HepG2 (cell line): ENCODE data around the gene SNURF. TPM values are rescaled to one million over a fixed set of nuclear protein-coding genes. Genes with fewer than 3 reads are reported as not detected.

ENCODE experiments used
- CHD4 ChIP-seq: fragments of 200-600 bp; sonication (generic); IDR thresholded peaks from 2 replicates; pipeline ENCODE4 v1.7.0; 2017; ENCODE audit warnings: mild to moderate bottlenecking, low read length, borderline replicate concordance
- HES4 ChIP-seq: sonication (generic); formaldehyde crosslinking; IDR thresholded peaks from 2 replicates; pipeline ENCODE4 v1.9.0; 2021; ENCODE audit warnings: mild to moderate bottlenecking, missing genetic modification reagents, borderline replicate concordance
- HNF4G ChIP-seq, 2 experiments: sonication (generic) in 1 of 2; formaldehyde crosslinking in 1 of 2; IDR thresholded peaks; 2 replicates each; pipeline versions ENCODE4 v1.4.0 to v1.6.1; 2011 to 2020; ENCODE audit warnings: borderline replicate concordance in 2 of 2, low read depth in 2 of 2, mild to moderate bottlenecking in 2 of 2, low read length in 1 of 2, missing genetic modification reagents in 1 of 2, moderate library complexity in 1 of 2
- HNRNPUL1 ChIP-seq: fragments of 200-400 bp; formaldehyde crosslinking; IDR thresholded peaks from 2 replicates; pipeline ENCODE4 v1.6.1; 2017; ENCODE audit warnings: low read depth, mild to moderate bottlenecking, low read length, moderate library complexity
- HOXA3 ChIP-seq: sonication (generic); formaldehyde crosslinking; IDR thresholded peaks from 2 replicates; pipeline ENCODE4 v1.5.0; 2020; ENCODE audit warnings: missing genetic modification reagents
- KAT8 ChIP-seq: IDR thresholded peaks from 2 replicates; pipeline ENCODE4 v1.6.1; 2016; ENCODE audit warnings: missing genetic modification reagents, missing compliant biosample characterization
- NFE2L1 ChIP-seq: sonication (generic); formaldehyde crosslinking; IDR thresholded peaks from 2 replicates; pipeline ENCODE4 v1.4.0; 2020; ENCODE audit warnings: missing genetic modification reagents, mild to moderate bottlenecking, borderline replicate concordance
- NFE2L2 ChIP-seq: fragments of 150-350 bp; IDR thresholded peaks from 2 replicates; pipeline ENCODE4 v1.6.1; 2014; ENCODE audit warnings: low read length
- NFRKB ChIP-seq: fragments of 450-650 bp; IDR thresholded peaks from 2 replicates; pipeline ENCODE4 v1.6.1; 2017
- ONECUT2 ChIP-seq: sonication (generic); formaldehyde crosslinking; IDR thresholded peaks from 2 replicates; pipeline ENCODE4 v1.4.0; 2020; ENCODE audit warnings: missing genetic modification reagents
- SPEN ChIP-seq: sonication (generic); formaldehyde crosslinking; IDR thresholded peaks from 2 replicates; pipeline ENCODE4 v1.5.1; 2020; ENCODE audit warnings: low read depth, mild to moderate bottlenecking, missing genetic modification reagents
- ZNF30 ChIP-seq: sonication (generic); formaldehyde crosslinking; IDR thresholded peaks from 2 replicates; pipeline ENCODE4 v1.5.0; 2020; ENCODE audit warnings: mild to moderate bottlenecking, missing genetic modification reagents
- ZNF326 ChIP-seq: sonication (generic); formaldehyde crosslinking; IDR thresholded peaks from 2 replicates; pipeline ENCODE4 v1.4.0; 2020; ENCODE audit warnings: missing genetic modification reagents, borderline replicate concordance
- ZNF552 ChIP-seq: sonication (generic); formaldehyde crosslinking; IDR thresholded peaks from 2 replicates; pipeline ENCODE4 v1.9.0; 2022; ENCODE audit warnings: missing genetic modification reagents, mild to moderate bottlenecking, borderline replicate concordance
- ZNF709 ChIP-seq: sonication (generic); formaldehyde crosslinking; IDR thresholded peaks from 2 replicates; pipeline ENCODE4 v1.5.0; 2020; ENCODE audit warnings: mild to moderate bottlenecking, missing genetic modification reagents
- polyA plus RNA-seq, 8 experiments: library from polyadenylated mRNA; depleted of rRNA in 3 of 8; stranded (reverse) in 7 of 8; unstranded in 1 of 8; fragments of >200 nt; fragmentation: Illumina TruSeq in 4 of 8; extraction: Trizol in 4 of 8; gene quantifications; 2 replicates each; pipeline versions ENCODE4 v1.2.1 to v1.2.3, GENCODE V29; 2011 to 2016; ENCODE audit warnings: low read depth in 4 of 8, missing spikeins in 1 of 8, mixed read lengths in 1 of 8; ENCODE audit not compliant: insufficient read depth in 1 of 8
- total RNA-seq, 5 experiments: library from RNA; depleted of rRNA; stranded (reverse); fragments of >200 nt; fragmentation: Illumina TruSeq; extraction: Trizol; gene quantifications; 2 replicates each; pipeline ENCODE4 v1.2.3, GENCODE V29; 2016; ENCODE audit warnings: low read depth in 1 of 5
- TF ChIP-seq, protein P1 (sequence below): sonication (generic); formaldehyde crosslinking; IDR thresholded peaks from 2 replicates; pipeline ENCODE4 v1.5.0; 2020; ENCODE audit warnings: missing genetic modification reagents, mild to moderate bottlenecking, borderline replicate concordance
- TF ChIP-seq, protein P2 (sequence below), 2 experiments: sonication (generic) in 1 of 2; formaldehyde crosslinking in 1 of 2; IDR thresholded peaks; 2 replicates each; pipeline versions ENCODE4 v1.4.0 to v1.6.1; 2018 to 2020; ENCODE audit warnings: missing genetic modification reagents in 2 of 2, borderline replicate concordance in 1 of 2, low read depth in 1 of 2, mild to moderate bottlenecking in 1 of 2, missing biosample characterization in 1 of 2
- TF ChIP-seq, protein P3 (sequence below): sonication (generic); formaldehyde crosslinking; IDR thresholded peaks from 2 replicates; pipeline ENCODE4 v1.8.1; 2023; ENCODE audit warnings: mild to moderate bottlenecking, moderate library complexity, missing genetic modification reagents
- TF ChIP-seq, protein P4 (sequence below): sonication (generic); formaldehyde crosslinking; IDR thresholded peaks from 2 replicates; pipeline ENCODE4 v1.9.0; 2022; ENCODE audit warnings: low read depth, missing genetic modification reagents

SNURF gene
- total and polyA plus RNA-seq, 2 of the 13 experiments (the other 11 are each of a cell fraction or from before 2014, with no cell fraction given), result 2.1 to 7.6 TPM

DNA sequence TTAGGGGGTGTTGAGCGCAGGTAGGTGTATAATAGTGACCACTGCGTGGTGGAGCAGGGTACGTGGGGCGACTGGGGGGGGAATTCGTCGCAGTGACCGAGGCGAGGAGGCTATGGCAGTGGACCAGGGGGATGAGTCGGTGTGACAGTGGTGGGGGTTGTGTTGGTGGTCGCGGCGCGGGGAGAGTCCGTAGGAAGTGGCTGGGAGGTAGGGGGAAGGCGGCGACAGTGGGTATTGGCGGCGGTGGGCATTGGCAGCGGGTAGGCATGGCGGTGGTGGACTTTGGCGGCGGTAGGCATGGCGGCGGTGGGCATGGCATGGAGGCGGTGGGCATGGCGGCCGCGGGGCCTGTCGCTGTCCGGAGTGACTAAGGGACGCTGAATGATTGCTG lies 739 bp downstream of the SNURF start (continued):
- TF ChIP-seq, protein P1, sequence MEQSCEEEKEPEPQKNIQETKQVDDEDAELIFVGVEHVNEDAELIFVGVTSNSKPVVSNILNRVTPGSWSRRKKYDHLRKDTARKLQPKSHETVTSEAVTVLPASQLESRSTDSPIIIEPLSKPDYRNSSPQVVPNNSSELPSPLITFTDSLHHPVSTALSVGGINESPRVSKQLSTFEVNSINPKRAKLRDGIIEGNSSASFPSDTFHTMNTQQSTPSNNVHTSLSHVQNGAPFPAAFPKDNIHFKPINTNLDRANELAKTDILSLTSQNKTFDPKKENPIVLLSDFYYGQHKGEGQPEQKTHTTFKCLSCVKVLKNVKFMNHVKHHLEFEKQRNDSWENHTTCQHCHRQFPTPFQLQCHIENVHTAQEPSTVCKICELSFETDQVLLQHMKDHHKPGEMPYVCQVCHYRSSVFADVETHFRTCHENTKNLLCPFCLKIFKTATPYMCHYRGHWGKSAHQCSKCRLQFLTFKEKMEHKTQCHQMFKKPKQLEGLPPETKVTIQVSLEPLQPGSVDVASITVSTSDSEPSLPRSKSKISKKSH (CRISPR knock-in tag), result no peak
- TF ChIP-seq, protein P2, sequence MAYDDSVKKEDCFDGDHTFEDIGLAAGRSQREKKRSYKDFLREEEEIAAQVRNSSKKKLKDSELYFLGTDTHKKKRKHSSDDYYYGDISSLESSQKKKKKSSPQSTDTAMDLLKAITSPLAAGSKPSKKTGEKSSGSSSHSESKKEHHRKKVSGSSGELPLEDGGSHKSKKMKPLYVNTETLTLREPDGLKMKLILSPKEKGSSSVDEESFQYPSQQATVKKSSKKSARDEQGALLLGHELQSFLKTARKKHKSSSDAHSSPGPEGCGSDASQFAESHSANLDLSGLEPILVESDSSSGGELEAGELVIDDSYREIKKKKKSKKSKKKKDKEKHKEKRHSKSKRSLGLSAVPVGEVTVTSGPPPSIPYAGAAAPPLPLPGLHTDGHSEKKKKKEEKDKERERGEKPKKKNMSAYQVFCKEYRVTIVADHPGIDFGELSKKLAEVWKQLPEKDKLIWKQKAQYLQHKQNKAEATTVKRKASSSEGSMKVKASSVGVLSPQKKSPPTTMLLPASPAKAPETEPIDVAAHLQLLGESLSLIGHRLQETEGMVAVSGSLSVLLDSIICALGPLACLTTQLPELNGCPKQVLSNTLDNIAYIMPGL (CRISPR knock-in tag; IDR thresholded peaks at IDR 0.05; ENCODE audit: borderline replicate concordance in 1 of 2, low read depth in 1 of 2), result 0 out of 4 replicates have a peak, but pooled peaks of 1 of the 2 experiments have one; percentile 14
- TF ChIP-seq, protein P3, sequence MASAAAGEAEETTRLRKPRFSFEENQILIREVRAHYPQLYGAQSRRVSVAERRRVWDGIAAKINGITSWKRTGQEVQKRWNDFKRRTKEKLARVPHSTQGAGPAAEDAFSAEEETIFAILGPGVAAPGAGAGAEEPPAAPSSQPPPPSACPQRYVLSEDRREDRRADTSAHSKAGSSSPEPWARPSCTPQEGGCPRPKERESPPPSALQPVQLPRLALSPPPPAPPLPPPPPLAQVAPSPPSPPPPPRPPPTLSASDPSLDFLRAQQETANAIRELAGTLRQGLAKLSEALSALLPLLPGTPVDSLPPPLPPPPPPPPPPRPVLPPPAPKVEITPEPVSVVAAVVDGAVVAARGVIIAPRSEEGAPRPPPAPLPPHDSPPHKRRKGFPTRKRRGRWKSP, result no peak
- no peak for TF ChIP-seq HES4
- TF ChIP-seq NFE2L2, result no peak
- no peak for TF ChIP-seq ZNF709 (CRISPR knock-in tag)
- 0 out of 2 replicates have a peak, but pooled peaks have one; percentile 7 for TF ChIP-seq SPEN (CRISPR knock-in tag)
- no peak for TF ChIP-seq HNRNPUL1
- no peak for TF ChIP-seq HNF4G (IDR thresholded peaks at IDR 0.05; ENCODE audit: borderline replicate concordance, low read depth, low read length)
- TF ChIP-seq HNF4G (CRISPR knock-in tag; IDR thresholded peaks at IDR 0.05; ENCODE audit: borderline replicate concordance, low read depth), result no peak
- no peak for TF ChIP-seq ZNF552
- no peak for TF ChIP-seq NFRKB
- TF ChIP-seq HOXA3 (CRISPR knock-in tag), result no peak
- no peak for TF ChIP-seq ZNF326 (CRISPR knock-in tag)
- TF ChIP-seq NFE2L1 (CRISPR knock-in tag), result no peak
- TF ChIP-seq KAT8 (CRISPR knock-in tag), result no peak
- no peak for TF ChIP-seq ONECUT2 (CRISPR knock-in tag)
- TF ChIP-seq, protein P4, sequence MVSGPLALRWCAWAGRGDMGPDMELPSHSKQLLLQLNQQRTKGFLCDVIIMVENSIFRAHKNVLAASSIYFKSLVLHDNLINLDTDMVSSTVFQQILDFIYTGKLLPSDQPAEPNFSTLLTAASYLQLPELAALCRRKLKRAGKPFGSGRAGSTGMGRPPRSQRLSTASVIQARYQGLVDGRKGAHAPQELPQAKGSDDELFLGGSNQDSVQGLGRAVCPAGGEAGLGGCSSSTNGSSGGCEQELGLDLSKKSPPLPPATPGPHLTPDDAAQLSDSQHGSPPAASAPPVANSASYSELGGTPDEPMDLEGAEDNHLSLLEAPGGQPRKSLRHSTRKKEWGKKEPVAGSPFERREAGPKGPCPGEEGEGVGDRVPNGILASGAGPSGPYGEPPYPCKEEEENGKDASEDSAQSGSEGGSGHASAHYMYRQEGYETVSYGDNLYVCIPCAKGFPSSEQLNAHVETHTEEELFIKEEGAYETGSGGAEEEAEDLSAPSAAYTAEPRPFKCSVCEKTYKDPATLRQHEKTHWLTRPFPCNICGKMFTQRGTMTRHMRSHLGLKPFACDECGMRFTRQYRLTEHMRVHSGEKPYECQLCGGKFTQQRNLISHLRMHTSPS (CRISPR knock-in tag), result peak; percentile 80
- no peak for TF ChIP-seq CHD4
- no peak for TF ChIP-seq ZNF30 (CRISPR knock-in tag)
